22Rv1 (cell line): ENCODE data around the gene MLLT11.

ENCODE experiments used
- ZFX ChIP-seq: fragments of 450-650 bp; IDR thresholded peaks from 2 replicates; pipeline ENCODE4 v1.6.1; 2017; ENCODE audit warnings: antibody characterized with exemption, borderline replicate concordance
- TF ChIP-seq, protein P1 (sequence below): fragments of 450-650 bp; IDR thresholded peaks from 2 replicates; pipeline ENCODE4 v1.5.1; 2017; ENCODE audit warnings: mild to moderate bottlenecking

GRCh38 chr1:151055581-151055980 lies 4.6 kb upstream of the MLLT11 start:
- TF ChIP-seq, protein P1, sequence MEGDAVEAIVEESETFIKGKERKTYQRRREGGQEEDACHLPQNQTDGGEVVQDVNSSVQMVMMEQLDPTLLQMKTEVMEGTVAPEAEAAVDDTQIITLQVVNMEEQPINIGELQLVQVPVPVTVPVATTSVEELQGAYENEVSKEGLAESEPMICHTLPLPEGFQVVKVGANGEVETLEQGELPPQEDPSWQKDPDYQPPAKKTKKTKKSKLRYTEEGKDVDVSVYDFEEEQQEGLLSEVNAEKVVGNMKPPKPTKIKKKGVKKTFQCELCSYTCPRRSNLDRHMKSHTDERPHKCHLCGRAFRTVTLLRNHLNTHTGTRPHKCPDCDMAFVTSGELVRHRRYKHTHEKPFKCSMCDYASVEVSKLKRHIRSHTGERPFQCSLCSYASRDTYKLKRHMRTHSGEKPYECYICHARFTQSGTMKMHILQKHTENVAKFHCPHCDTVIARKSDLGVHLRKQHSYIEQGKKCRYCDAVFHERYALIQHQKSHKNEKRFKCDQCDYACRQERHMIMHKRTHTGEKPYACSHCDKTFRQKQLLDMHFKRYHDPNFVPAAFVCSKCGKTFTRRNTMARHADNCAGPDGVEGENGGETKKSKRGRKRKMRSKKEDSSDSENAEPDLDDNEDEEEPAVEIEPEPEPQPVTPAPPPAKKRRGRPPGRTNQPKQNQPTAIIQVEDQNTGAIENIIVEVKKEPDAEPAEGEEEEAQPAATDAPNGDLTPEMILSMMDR = no peak
- no peak for TF ChIP-seq ZFX
